ENCODE measurements around the gene DAB2.

Gene DAB2

GRCh38 chr5:39424736-39425637 is at the start of gene DAB2:
DAB2 (minus strand) TSS chr5:39424980; CDS start chr5:39394320, 30,660 bp downstream.
- DNase-seq (ENCODE audit: low spot score): peak; percentile 83

DNA sequence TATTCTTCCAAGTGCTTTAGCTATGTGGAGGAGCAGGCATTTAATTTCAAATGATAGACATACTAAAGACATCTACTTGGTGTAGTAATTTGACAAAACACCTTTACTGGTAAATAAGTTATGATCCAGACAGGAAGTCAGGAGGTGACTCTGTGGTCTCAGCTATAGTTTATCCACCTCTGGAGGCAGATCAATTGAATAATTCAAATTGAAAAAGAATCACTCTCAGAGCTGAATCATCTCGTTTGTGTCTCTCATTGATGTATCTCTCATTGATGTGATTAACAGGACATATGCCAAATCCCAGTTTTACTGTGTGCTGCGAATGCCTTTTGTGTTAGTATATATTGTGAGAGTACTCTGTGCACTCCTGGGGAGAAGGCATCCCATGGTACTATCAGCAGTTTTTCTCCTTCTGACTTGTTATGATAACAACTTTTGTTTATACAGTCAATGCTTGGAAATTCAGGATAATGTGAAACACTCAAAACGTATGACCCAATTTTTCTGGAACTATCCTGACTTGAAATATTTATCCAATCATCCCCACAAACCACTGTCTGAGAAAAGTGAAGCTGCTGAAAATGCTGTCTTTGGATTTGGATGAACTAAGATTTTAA is 48.5 kb upstream of the DAB2 start:
- peak; percentile 22 for DNase-seq (ENCODE audit: low spot score)

- DNase-seq (ENCODE audit: low spot score): no peak
Measured at GRCh38 chr5:39471836-39472508, 47.2 kb upstream of the DAB2 start.

DNA sequence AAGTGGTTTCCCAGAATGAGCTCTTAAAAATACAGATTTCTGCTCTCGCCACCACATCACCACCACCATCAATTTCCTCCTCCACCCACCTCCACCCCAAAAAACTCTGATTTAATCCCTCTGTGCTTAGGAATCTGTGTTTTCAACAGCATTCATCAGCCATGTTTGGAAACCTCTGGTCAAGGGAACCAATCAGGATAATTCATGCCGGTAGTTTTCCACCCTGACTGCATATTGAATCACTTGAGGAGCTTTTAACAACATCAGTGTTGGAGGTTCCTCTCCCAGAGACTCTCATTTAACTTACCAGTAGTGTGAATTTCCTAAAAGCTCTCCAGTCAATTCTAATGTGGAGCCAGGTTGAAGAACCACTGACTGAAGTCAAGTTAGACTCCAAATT is 46.0 kb upstream of the DAB2 start:
- no peak for DNase-seq (ENCODE audit: low spot score)

- no peak for DNase-seq (ENCODE audit: low spot score)
Measured at GRCh38 chr5:39469777-39470415, 45.1 kb upstream of the DAB2 start.

DNA sequence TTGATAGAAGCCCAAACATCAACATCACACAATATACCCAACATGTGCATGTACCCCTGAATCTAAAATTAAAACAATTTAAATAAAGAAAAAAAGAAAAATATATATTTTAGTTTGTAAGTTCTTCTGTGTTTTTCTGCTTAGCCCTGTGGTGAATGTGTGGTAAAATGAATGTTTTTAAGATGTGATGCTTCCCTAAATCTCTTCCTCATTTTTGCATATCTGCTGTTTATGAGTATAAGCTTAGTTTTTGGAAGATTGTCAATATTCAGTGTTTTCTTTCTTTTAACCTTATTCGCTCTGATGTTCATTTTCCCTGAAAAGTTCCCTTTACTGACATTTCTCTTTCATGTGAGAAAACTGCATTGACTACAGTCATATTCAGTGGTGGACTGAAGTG is 44.4 kb upstream of the DAB2 start:
- DNase-seq (ENCODE audit: low spot score): no peak

DNA sequence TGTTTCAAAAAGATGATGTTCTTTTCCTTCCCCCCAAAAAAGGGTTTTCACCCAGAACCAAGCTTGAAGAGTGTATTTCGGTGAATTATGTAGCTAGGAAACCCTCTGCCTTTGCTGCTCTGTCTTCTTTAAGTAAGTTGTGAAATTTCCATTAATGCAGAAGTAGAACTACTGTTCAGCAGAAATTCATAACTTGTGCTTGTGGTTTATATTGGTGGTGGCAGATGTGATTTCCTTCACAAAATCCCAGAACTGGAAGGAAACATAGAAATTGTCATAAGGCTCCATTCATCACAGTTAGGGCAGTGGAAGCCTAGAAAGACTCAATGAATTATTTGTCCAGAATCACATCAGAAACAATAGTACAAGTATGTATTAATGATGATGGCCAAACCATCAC is 42.1 kb upstream of the DAB2 start:
- no peak for DNase-seq (ENCODE audit: low spot score)

- DNase-seq (ENCODE audit: low spot score): no peak
Measured at GRCh38 chr5:39465843-39466242, 41.1 kb upstream of the DAB2 start.

DNA sequence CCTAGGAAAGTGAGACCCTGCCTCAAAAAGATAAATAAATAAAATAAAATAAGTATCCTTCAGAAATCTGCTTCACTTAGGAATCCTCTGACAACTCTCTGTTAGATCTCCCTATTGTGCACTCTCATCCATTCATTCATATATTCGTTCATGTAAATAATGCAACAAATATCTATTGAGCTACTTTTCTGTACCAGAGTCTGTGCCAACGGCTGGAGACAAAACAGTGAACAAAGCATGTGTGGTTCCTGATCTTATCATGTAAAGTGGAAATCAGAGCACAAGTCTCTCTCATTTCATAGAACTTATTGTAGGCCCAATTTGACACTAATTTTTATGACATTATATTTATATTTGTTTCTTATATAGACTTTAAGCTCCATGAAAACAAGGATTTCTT is 40.3 kb upstream of the DAB2 start:
- DNase-seq (ENCODE audit: low spot score): no peak

GRCh38 chr5:39464088-39464487 is 39.3 kb upstream of the DAB2 start:
- no peak for DNase-seq (ENCODE audit: low spot score)

DNA sequence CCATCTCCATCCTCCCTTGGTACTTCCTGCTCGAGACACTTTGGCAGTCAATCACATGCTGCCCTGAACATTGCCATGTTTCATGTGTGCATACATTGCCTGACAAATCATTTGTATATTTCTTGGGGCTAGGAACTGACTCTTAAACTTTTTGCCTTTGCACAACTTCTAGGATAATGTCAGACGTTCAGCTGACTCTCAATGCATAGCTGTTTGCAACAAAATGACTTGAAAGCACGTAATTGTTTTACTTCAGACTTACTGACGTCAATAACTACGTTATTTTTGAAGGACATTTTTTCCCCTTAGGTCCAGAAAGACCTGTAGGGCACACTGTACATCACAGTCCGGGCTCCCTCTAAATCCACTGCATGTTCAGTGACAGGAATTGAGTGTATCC is 37.4 kb upstream of the DAB2 start:
- DNase-seq (ENCODE audit: low spot score): no peak

DNA sequence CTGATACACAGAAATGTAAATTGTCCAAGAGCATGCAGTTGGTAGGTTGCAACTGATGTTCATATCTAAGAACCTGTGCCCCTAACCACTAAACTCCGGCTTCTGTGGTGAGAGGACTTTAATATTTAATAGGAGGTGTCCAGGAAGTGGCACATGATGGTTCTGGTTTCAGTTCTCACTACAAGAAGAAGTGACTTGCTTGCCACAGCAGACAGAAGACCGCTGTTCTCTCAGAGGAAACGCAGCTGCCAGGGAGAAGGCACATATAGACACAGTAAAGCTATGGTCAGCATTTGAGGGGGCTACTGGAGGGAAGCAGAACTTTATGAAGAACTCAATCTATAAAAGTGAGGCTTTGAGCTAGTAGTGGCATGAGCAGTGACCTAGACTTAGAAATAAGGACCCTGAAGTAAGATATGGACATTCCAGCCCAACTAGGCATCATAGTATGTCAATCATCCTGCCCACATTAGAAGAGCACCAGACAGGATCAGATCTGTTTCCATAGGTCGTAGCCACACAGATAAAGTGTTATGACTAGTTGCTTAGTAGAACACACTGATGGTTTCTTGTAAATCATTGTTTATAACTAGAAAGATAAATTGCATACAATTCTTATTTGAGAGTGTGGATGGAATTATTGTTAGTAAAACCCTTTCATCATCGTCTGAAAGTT is 36.4 kb upstream of the DAB2 start:
- no peak for DNase-seq (ENCODE audit: low spot score)

GRCh38 chr5:39459907-39460306 is 35.1 kb upstream of the DAB2 start:
- DNase-seq (ENCODE audit: low spot score): no peak

GRCh38 chr5:39459071-39459470 is 34.3 kb upstream of the DAB2 start:
- DNase-seq (ENCODE audit: low spot score): no peak

DNA sequence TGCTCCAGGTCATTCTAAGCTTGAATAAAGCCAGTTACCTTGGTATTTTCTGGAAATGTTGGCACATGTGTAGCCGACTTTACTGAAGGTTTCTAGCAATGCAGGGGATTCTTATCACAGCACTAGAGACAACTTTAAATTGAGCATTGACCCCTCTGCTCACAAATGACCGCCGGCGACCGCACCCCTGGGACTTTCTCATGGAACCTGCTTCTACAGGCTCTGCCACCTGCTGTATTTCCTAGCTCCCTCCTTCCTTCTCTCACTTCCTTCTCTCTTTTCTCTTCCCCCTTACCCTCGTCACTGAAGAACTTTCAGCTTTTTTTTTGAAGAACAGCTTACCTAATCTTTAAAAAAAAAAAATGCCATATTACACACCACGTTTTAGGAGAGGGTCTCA is 30.9 kb upstream of the DAB2 start:
- no peak for DNase-seq (ENCODE audit: low spot score)

DNA sequence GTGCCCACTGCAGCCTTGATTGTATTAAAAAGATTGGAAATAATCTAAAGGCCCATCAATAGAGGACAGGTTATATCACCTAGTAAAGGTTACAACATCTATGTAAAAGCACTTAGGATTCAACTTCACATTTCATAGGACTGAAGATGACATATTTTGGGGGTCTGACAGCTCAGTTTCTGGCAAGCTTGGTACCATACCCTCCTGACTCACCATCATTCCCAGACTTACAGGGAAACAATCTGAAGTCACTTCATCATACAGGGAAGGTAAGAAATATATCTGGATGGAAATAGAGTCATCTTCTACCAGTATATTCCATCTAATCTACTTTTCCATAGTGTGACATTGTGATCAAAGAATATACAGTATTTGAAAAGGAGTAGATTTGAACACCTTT is 28.8 kb upstream of the DAB2 start:
- DNase-seq (ENCODE audit: low spot score): no peak

DNA sequence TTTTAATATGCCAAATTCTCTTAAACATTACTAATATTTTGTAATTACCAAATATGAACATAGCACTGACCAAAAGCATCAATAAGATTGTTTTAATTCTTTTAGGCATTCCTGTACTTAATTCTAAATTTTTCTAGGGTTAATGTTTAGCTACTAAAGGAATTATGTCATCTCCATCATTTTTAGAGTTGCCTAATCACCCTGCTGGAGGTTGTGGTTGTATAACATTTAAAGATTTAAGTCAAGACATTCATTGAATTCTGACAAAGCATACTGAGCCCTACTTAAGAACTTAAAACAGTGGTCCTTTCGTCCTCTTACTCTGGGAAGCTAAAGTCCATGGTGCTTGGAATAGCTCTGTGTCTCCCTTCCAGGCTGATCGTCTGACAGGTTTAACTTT is 28.1 kb upstream of the DAB2 start:
- no peak for DNase-seq (ENCODE audit: low spot score)

DNA sequence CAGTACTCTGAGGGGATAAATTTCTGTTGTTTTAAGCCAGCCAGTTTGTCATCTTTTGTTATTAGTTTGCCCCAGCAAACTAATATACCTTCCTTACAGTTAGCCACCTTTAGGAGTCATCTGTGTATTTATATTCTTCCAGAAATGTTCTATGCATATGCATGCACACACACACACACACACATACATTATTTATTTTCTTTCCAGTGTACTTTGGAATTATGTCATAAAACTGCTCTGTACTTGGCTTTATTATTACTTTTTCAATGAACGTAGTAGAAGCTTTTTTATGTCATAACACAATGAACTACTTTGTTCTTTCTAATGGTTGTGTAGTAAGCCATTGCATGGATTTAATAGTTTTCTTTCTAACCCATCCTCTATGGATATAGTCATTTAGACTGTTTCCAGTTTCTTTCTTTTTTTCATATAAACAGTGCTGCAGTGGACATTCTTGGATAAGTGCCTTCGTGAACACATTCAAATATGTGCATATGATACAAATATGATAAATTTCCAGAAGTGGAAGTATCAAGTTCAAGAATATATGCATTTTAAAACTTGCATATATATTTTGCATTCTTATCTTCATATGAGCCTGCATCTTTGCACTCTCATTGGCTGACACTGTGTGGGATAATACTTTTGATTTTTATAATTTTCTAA is 26.6 kb upstream of the DAB2 start:
- DNase-seq (ENCODE audit: low spot score): no peak

DNA sequence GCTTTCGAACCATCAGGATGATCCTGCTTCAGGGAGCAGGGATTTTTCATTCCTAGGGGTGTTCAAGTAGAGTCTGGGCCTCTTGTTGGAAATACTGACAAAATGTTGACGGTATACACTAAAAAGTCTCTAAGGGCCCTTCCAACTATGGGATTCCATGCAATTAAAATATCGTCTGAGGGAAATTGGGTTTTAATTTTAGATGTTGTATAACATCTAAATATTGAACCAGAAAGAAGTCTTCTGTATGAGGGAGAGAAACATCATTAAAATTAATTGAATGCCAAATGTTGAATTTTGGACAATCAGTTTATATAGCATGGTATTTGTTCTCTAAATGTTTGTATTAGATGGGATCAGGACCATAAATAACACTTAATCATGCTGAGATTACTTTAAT is 25.7 kb upstream of the DAB2 start:
- DNase-seq (ENCODE audit: low spot score): no peak

DNA sequence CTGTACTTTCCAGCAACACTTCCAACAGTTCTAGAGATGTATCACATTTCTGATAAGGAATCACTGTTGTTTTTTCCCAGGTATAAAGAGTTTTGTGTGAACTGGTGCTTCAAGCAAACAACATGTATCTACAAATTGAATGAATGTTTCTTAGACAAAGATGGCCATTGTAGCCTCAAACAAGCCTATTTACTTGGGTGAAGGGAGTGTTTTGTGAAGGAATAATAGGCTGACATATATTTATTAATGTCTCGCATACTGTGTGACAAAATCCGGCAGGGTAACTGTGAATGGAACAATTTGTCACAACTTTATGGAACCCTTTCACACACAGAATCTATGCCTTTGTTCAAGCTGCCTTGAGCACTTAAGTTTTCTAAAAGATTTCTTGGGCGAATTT is 24.8 kb upstream of the DAB2 start:
- no peak for DNase-seq (ENCODE audit: low spot score)

DNA sequence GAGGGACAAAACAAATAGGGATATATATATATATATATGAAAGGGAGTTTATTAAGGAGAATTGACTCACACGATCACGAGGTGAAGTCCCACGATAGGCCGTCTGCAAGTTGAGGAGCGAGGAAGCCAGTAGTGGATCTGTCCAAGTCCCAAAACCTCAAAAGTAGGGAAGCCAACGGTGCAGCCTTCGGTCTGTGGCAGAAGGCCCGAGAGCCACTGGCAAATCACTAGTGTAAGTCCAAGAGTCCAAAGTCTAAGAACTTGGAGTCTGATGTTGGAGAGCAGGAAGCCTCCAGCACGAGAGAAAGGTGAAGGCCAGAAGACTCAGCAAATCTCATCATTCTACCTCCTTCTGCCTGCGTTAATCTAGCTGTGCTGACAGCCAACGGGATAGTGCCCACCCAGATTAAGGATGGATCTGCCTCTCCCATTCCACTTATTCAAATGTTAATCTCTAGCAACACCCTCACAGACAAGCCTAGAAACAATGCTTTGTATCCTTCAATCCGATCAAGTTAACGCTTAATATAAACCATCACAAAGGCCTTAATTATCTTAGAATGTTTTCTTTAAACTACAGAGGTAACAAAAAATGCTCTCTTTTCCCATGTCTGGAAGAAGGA is 23.8 kb upstream of the DAB2 start:
- no peak for DNase-seq (ENCODE audit: low spot score)
